Ascending aorta (tissue), 2 donors: Measurements from ENCODE around the gene SNAP29. TPM values are rescaled to one million over a fixed set of nuclear protein-coding genes. Genes with fewer than 3 reads are reported as not detected.
"Not testable (repeated sequence)": the region's sequence is repeated elsewhere in the genome, so short reads cannot be mapped to it uniquely, and the experiment has no call there.

Experiments
- DNase-seq, 2 donors: peaks; one replicate each; pipeline ENCODE4 v3.0.0-alpha.2; 2019; ENCODE audit warnings: low spot score in 2 of 2
- H3K27ac ChIP-seq, 2 donors: fragments of 200-600 bp; sonication (generic); one replicate each; pipeline ENCODE4 v1.5.1; 2016 to 2017; ENCODE audit warnings: mild to moderate bottlenecking in 1 of 2
- H3K27me3 ChIP-seq: fragments of 200-600 bp; sonication (generic); one replicate; pipeline ENCODE4 v1.5.1; 2017
- H3K36me3 ChIP-seq, 2 donors: fragments of 200-600 bp; sonication (generic); one replicate each; pipeline ENCODE4 v1.5.1; 2016
- H3K4me1 ChIP-seq, 2 donors: fragments of 200-600 bp; sonication (generic); one replicate each; pipeline ENCODE4 v1.5.1; 2016 to 2017; ENCODE audit warnings: mild to moderate bottlenecking in 1 of 2
- H3K4me3 ChIP-seq, 2 donors: fragments of 200-600 bp; sonication (generic); one replicate each; pipeline ENCODE4 v1.5.1; 2016 to 2017; ENCODE audit warnings: mild to moderate bottlenecking in 1 of 2
- H3K9me3 ChIP-seq, 2 donors: fragments of 200-600 bp; sonication (generic); one replicate each; pipeline ENCODE4 v1.5.1; 2016
- intact Hi-C: fragments of 100-400 bp; cut with DNase I; formaldehyde crosslinking; loops from one replicate; pipeline ENCODE4 v1.15.1; 2023
- total RNA-seq: library from RNA; depleted of rRNA; stranded (reverse); fragments of >200 nt; gene quantifications from one replicate; pipeline ENCODE4 v1.1.0, GENCODE V29; 2016
- TF ChIP-seq, protein P1 (sequence below), 3 experiments: fragments of 200-600 bp in 2 of 3; fragments of 450-650 bp in 1 of 3; sonication (generic) in 2 of 3; IDR thresholded peaks; one replicate each; pipeline ENCODE4 v1.5.1; 2016 to 2019; ENCODE audit warnings: antibody characterized with exemption in 3 of 3, mild to moderate bottlenecking in 1 of 3, moderate library complexity in 1 of 3

Gene SNAP29
- total RNA-seq, 1 donor from 2014 or later, result 24.6 TPM

DNA sequence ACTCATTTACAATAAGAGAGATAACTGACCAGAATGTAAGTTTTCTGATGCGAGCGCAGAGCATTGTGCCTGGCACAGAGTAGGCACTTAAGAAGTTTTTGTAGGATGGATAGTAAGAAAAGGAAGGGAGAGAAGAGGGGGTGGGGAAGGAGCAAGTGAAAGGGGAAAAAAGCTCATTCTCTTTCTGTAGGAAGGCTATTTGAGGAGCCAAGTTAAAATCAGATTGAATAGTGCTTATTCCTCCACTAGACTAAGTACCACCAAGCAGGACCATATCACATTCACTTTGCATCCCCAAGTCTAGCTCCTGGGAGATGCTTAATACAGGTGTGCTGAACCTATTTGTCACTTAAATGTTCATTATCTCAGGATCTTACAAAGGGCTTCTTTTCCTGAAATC lies 44.3 kb downstream of the SNAP29 start:
- Histone ChIP-seq H3K36me3 (no peaks in the 10 kb centered on the region), H3K4me3 (no peak overlapping the region), H3K27me3 (no peaks in the 10 kb centered on the region), H3K9me3 (no peaks in the 10 kb centered on the region), H3K4me1 (no peaks in the 10 kb centered on the region), H3K27ac (no peak overlapping the region)
- intact Hi-C loops, result no loop called here
- TF ChIP-seq, protein P1, sequence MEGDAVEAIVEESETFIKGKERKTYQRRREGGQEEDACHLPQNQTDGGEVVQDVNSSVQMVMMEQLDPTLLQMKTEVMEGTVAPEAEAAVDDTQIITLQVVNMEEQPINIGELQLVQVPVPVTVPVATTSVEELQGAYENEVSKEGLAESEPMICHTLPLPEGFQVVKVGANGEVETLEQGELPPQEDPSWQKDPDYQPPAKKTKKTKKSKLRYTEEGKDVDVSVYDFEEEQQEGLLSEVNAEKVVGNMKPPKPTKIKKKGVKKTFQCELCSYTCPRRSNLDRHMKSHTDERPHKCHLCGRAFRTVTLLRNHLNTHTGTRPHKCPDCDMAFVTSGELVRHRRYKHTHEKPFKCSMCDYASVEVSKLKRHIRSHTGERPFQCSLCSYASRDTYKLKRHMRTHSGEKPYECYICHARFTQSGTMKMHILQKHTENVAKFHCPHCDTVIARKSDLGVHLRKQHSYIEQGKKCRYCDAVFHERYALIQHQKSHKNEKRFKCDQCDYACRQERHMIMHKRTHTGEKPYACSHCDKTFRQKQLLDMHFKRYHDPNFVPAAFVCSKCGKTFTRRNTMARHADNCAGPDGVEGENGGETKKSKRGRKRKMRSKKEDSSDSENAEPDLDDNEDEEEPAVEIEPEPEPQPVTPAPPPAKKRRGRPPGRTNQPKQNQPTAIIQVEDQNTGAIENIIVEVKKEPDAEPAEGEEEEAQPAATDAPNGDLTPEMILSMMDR (IDR thresholded peaks at IDR 0.05), result no peak
- DNase-seq, result no peak

DNA sequence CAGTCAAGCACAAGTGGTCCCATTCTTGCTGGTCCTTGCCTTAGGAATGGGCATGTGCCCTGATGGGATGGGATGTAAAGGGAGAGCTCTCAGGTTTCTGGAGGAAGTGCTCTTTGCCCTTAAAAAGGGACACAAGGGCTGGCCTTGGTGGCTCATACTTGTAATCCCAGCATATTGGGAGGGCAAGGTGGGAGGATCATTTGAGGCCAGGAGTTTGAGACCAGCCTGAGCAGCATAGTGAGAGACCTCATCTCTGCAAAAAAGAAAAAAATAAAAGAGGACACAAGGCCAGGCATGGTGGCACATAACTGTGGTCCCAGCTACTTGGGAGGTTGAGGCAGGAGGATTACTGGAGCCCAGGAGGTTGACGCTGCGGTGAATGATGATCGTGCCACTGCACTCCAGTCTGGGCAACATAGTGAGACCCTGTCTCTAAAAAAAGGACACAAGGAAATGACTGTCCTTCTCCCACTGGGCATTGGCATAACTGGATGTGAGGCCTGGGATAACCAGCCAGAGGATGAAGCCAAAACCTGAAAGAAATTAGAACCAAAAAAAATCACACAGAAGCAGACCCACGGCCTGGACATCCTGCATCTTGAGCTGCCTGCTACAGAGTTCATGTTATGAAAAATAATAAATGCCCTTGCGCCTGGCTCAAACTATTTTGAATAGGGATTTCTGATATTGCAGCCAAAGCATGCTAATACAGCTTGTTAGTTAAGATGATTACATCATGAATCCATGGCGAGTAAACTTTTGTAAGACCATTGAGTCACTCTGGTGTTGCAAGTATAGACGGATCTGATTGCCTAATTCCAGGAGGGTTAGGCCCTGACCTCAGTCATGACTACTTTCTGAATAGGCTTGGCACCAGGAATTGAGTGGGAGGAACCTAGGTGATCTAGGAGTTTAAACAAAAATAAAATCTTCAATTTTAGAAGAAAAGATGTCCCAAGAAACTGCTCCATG lies 45.5 kb downstream of the SNAP29 start:
- DNase-seq, result no peak

DNA sequence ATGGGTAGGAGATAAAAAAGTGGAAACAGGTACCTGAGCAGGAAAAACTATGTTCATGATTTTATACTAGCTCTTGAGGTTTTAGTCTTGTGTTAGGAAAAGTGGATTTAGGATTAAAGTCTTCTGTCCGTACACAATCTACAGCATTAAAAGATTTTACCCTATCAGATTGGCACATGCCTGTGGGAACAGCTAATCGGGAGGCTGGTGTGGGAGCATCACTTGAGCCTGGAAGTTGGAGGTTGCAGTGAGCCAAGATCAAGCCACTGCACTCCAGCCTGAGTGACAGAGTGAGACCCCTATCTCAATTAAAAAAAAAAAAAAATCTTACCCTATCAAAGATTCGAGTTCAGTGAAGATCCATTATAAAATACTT lies 46.2 kb downstream of the SNAP29 start:
- Histone ChIP-seq H3K9me3 (no peaks in the 10 kb centered on the region), H3K4me3 (no peak overlapping the region), H3K27ac (no peak overlapping the region), H3K4me1 (no peaks in the 10 kb centered on the region), H3K27me3 (no peaks in the 10 kb centered on the region), H3K36me3 (no peaks in the 10 kb centered on the region)
- TF ChIP-seq, protein P1 (IDR thresholded peaks at IDR 0.05), result no peak
- intact Hi-C loops, result no loop called here
- DNase-seq, result no peak

More for the DNA sequence above, 45.5 kb downstream of the SNAP29 start:
- Histone ChIP-seq H3K27me3 (no peaks in the 10 kb centered on the region), H3K27ac (no peak overlapping the region), H3K9me3 (no peaks in the 10 kb centered on the region), H3K36me3 (no peaks in the 10 kb centered on the region), H3K4me1 (no peaks in the 10 kb centered on the region), H3K4me3 (no peak overlapping the region)
- TF ChIP-seq, protein P1 (IDR thresholded peaks at IDR 0.05), result no peak
- intact Hi-C loops, result no loop called here

DNA sequence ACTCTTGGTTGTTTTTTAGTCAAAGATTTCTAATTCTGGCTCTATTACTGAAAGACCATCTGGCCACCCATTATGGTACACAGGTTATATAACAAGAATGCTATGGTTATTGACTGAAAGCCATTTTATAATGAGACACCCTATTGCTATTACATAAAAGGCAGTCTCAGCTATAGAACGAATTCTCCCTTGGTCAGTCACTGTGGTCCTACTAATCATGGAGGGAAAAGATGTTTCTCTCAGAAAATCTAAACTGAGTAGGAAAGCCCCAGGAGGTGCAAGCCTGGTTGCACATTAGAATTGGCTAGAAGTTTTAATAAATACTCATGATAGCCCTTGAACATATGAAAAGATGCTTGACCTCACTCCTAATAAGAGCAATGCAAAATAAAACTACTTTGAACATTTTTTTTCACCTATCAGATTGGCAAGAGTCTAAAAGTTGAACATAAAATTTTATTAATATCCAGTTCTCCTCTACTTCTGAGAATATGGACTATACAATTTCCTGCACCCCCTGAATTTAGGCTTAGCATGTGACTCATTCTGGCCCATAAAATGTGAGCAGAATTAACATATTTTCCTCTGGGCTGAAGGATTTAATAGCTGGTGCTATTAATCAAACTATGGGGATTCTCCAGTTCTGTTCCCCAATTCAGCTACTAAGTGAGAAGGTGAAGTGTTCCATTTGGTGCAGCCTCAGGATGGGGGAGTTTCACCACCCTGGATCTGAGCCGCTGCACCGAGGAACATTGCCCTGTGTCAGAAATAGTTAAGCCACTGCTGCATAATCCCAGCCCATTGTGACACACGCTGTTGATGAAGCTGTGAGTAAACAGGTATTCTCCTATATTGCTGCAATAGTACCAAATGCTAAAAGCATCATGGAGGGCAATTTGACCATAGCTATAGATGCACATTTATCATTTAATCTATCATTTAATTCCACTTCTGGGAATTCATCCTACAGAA lies 46.9 kb downstream of the SNAP29 start:
- no peak for DNase-seq
- Histone ChIP-seq H3K36me3 (no peaks in the 10 kb centered on the region), H3K4me3 (no peak overlapping the region), H3K27me3 (no peaks in the 10 kb centered on the region), H3K4me1 (no peaks in the 10 kb centered on the region), H3K27ac (no peak overlapping the region), H3K9me3 (no peaks in the 10 kb centered on the region)
- intact Hi-C loops, result no loop called here
- TF ChIP-seq, protein P1 (IDR thresholded peaks at IDR 0.05), result no peak

DNA sequence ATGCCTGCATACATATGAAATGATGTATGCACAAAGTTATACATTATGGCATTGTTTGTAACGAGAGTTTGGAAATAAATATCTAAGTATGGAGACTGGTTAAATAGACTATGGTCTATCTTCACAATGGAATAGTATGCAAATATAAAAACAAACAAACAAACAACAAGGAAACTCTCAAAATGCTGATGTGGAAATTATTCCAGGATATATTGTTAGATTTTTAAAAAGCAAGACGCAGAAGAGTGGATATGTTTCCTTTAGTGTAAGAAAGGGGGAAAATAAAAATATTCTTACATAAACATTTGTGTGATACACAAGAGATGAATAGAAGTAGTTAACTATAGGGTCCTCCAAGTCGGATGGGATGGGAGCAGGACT lies 47.6 kb downstream of the SNAP29 start:
- TF ChIP-seq, protein P1 (IDR thresholded peaks at IDR 0.05), result no peak
- intact Hi-C loops, result no loop called here
- Histone ChIP-seq H3K9me3 (no peaks in the 10 kb centered on the region), H3K36me3 (no peaks in the 10 kb centered on the region), H3K4me1 (no peaks in the 10 kb centered on the region), H3K27me3 (no peaks in the 10 kb centered on the region), H3K27ac (no peak overlapping the region), H3K4me3 (no peak overlapping the region)
- DNase-seq, result no peak

DNA sequence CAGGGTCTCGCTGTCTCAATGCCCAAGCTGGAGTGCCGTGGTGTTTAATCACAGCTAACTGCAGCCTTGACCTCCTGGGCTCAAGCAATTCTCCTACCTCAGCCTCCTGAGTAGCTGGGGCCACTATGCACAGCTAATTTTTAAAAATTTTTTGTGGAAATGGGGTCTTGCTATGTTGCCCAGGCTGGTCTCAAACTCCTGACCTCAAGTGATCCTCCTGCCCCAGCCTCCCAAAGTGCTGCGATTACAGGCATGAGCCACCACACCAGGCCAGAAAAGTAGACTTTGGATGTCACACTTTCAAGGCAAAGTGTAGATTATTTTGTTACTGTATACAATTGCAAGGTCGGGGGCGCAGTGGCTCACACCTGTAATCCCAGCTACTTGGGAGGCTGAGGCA lies 49.9 kb downstream of the SNAP29 start:
- H3K27me3 ChIP-seq, DNase-seq, intact Hi-C loops, H3K9me3 ChIP-seq, H3K27ac ChIP-seq, H3K4me3 ChIP-seq, H3K36me3 ChIP-seq, H3K4me1 ChIP-seq: not testable (repeated sequence)
